Tongue (tissue), 2 donors: Measurements from ENCODE around the gene MED25. TPM values are rescaled to one million over a fixed set of nuclear protein-coding genes. Genes with fewer than 3 reads are reported as not detected.

Source experiments
- DNase-seq: peaks from one replicate; pipeline ENCODE4 v3.0.0-alpha.2; 2015
- total RNA-seq: library from RNA; depleted of rRNA; stranded (reverse); fragments of >200 nt; gene quantifications from one replicate; pipeline ENCODE4 v1.2.3, GENCODE V29; 2014

MED25 gene
- total RNA-seq, 1 donor from 2014 or later = 38.2 TPM

- no peak for DNase-seq
Measured at GRCh38 chr19:49858088-49858985, 40.2 kb downstream of the MED25 start.

GRCh38 chr19:49859682-49860335, 41.7 kb downstream of the MED25 start:
- DNase-seq = no peak

- DNase-seq = no peak
Measured at GRCh38 chr19:49860336-49861102, 42.4 kb downstream of the MED25 start.

- DNase-seq = peak; percentile 76
Measured at GRCh38 chr19:49861107-49861506, 43.0 kb downstream of the MED25 start.

- no peak for DNase-seq
Measured at GRCh38 chr19:49861541-49862378, 43.7 kb downstream of the MED25 start.

GRCh38 chr19:49862391-49863253, 44.5 kb downstream of the MED25 start:
- DNase-seq = no peak

GRCh38 chr19:49863254-49863934, 45.3 kb downstream of the MED25 start:
- DNase-seq = no peak

GRCh38 chr19:49863935-49864320, 45.8 kb downstream of the MED25 start:
- no peak for DNase-seq

GRCh38 chr19:49864890-49865289, 46.8 kb downstream of the MED25 start:
- no peak for DNase-seq

- DNase-seq = peak; percentile 97
Measured at GRCh38 chr19:49866933-49867782, 49.1 kb downstream of the MED25 start, which contains the start of gene PNKP. Gene PNKP (minus strand): TSS chr19:49867576. CDS start chr19:49867204, 372 bp downstream.

- no peak for DNase-seq
Measured at GRCh38 chr19:49869009-49869483, 51.0 kb downstream of the MED25 start.

GRCh38 chr19:49869484-49870308, 51.6 kb downstream of the MED25 start:
- DNase-seq = peak; percentile 100

- no peak for DNase-seq
Measured at GRCh38 chr19:49870309-49870901, 52.3 kb downstream of the MED25 start.

GRCh38 chr19:49871349-49871985, 53.4 kb downstream of the MED25 start:
- DNase-seq = no peak

- no peak for DNase-seq
Measured at GRCh38 chr19:49872245-49873128, 54.4 kb downstream of the MED25 start.

- DNase-seq = no peak
Measured at GRCh38 chr19:49873129-49873521, 55.0 kb downstream of the MED25 start.
